IPS-20b (cell line): Measurements from ENCODE around the gene DIS3L2.

Experiments used
- H3K27ac ChIP-seq: one replicate; pipeline ENCODE4 v1.5.1; 2013; ENCODE audit warnings: low read length
- H3K27me3 ChIP-seq: 2 replicates; pipeline ENCODE4 v1.6.1; 2013; ENCODE audit warnings: mild to moderate bottlenecking, low read length, inconsistent platforms; ENCODE audit not compliant: insufficient read depth
- H3K36me3 ChIP-seq: 2 replicates; pipeline ENCODE4 v1.6.1; 2013; ENCODE audit warnings: low read depth, mild to moderate bottlenecking, inconsistent platforms, low read length, moderate library complexity; ENCODE audit not compliant: insufficient read depth
- H3K4me1 ChIP-seq: 2 replicates; pipeline ENCODE4 v1.6.1; 2013; ENCODE audit warnings: mild to moderate bottlenecking, control low read depth, inconsistent platforms, low read length, moderate library complexity; ENCODE audit not compliant: insufficient read depth
- H3K4me3 ChIP-seq: 2 replicates; pipeline ENCODE4 v1.5.1; 2013; ENCODE audit warnings: mild to moderate bottlenecking, low read length, inconsistent platforms
- H3K9ac ChIP-seq: 2 replicates; pipeline ENCODE4 v1.6.1; 2013; ENCODE audit warnings: low read depth, mild to moderate bottlenecking, inconsistent platforms, low read length, moderate library complexity
- H3K9me3 ChIP-seq: 2 replicates; pipeline ENCODE4 v1.6.1; 2013; ENCODE audit warnings: mild to moderate bottlenecking, low read depth, low read length, inconsistent platforms; ENCODE audit not compliant: insufficient read depth

DIS3L2 gene

DNA sequence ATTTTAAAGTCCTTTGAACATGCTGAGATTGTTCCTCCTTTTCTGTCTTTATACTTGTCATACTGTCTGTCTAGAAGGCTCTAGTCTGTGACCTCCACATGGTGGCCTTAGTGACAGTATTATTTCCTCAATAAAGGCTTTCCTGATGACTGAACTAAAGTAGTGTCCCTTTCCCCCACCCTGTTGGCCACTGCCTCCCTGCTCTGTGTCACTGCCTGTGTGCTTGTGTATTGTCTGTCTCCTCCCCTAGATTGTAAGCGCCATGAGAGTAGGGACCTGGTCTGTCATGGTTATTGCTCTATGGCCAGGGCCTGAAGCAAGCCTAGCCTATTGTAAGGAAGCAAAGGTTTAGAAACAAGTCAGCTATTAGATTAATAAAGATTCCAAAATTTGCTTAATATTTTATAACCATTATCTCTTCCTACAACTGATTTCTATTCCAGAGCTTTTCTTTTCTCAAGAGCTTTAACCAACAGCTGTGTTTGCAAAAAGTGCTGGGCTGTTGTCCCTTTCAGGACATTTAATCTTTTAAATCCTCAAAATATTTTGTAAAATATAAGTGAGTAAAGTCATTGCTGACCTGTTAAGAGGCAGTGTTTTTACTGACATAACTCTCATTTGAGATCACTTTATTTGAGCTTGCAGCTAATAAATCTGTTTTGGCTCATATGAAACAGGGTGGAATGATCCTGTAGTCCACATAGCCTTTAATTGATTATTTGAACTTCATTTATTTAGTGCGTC lies 35.5 kb downstream of the DIS3L2 start:
- H3K4me1 ChIP-seq: peaks cover 7% of the 10 kb centered on the region; the same call in 1 of the 2 replicates
- H3K9ac ChIP-seq: no peak overlapping the region
- no peaks in the 10 kb centered on the region for H3K36me3 ChIP-seq
- H3K4me3 ChIP-seq: no peak overlapping the region
- no peak overlapping the region for H3K27ac ChIP-seq
- no peaks in the 10 kb centered on the region for H3K27me3 ChIP-seq
- no peaks in the 10 kb centered on the region for H3K9me3 ChIP-seq

DNA sequence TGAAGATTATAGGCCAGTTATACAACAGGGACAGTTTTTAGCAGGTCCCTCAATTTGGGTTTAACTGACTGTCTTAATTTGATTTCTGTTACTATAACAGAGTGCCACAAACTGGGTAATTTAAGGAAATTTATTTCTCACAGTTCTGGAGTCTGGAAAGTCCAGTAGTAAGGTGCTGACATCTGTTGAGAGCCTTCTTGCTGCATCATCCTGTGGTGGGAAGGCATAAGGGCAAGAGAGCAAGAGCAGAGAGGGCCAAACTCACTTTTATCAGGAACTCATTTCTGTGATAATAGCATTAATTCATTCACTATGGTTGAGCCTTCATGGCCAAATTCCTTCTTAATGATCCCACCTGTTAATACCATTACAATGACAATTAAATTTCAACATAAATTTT lies 36.5 kb downstream of the DIS3L2 start:
- H3K27ac ChIP-seq: no peak overlapping the region
- H3K36me3 ChIP-seq: no peaks in the 10 kb centered on the region
- no peaks in the 10 kb centered on the region for H3K27me3 ChIP-seq
- H3K4me3 ChIP-seq: no peak overlapping the region
- no peak overlapping the region for H3K9ac ChIP-seq
- H3K4me1 ChIP-seq: peaks cover 7% of the 10 kb centered on the region; the same call in 1 of the 2 replicates
- H3K9me3 ChIP-seq: no peaks in the 10 kb centered on the region

- H3K36me3 ChIP-seq: no peaks in the 10 kb centered on the region
- H3K9ac ChIP-seq: no peak overlapping the region
- H3K27ac ChIP-seq: no peak overlapping the region
- peaks cover 7% of the 10 kb centered on the region; the same call in 1 of the 2 replicates for H3K4me1 ChIP-seq
- H3K4me3 ChIP-seq: no peak overlapping the region
- no peaks in the 10 kb centered on the region for H3K27me3 ChIP-seq
- H3K9me3 ChIP-seq: no peaks in the 10 kb centered on the region
These were observed 38.9 kb downstream of the DIS3L2 start for GRCh38 chr2:232000439-232000838.

DNA sequence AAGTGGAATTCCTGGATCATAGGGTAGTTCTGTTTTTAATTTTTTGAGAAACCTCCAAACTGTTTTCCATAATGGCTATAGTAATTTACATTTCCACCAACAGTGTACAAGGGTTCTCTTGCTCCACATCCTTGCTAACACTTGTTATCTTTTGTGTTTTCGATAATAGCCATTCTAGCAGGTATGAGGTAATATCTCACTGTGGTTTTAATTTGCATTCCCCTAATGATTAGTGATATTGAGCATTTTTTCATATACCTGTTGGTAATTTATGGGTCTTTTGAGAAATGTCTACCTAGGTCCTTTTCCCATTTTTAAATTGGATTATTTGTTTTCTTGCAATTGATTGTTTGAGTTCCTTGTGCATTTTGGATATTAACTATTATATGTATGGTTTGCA lies 39.6 kb downstream of the DIS3L2 start:
- no peak overlapping the region for H3K4me3 ChIP-seq
- no peak overlapping the region for H3K27ac ChIP-seq
- H3K9ac ChIP-seq: no peak overlapping the region
- H3K4me1 ChIP-seq: peaks cover 7% of the 10 kb centered on the region; the same call in 1 of the 2 replicates
- no peaks in the 10 kb centered on the region for H3K9me3 ChIP-seq
- H3K36me3 ChIP-seq: no peaks in the 10 kb centered on the region
- H3K27me3 ChIP-seq: no peaks in the 10 kb centered on the region

- Histone ChIP-seq H3K27ac (no peak overlapping the region), H3K4me3 (no peak overlapping the region), H3K27me3 (no peaks in the 10 kb centered on the region), H3K36me3 (no peaks in the 10 kb centered on the region), H3K9me3 (no peaks in the 10 kb centered on the region), H3K9ac (no peak overlapping the region), H3K4me1 (peaks cover 15% of the 10 kb centered on the region; the same call in 1 of the 2 replicates)
These were observed 44.7 kb downstream of the DIS3L2 start for GRCh38 chr2:232006253-232006652.

DNA sequence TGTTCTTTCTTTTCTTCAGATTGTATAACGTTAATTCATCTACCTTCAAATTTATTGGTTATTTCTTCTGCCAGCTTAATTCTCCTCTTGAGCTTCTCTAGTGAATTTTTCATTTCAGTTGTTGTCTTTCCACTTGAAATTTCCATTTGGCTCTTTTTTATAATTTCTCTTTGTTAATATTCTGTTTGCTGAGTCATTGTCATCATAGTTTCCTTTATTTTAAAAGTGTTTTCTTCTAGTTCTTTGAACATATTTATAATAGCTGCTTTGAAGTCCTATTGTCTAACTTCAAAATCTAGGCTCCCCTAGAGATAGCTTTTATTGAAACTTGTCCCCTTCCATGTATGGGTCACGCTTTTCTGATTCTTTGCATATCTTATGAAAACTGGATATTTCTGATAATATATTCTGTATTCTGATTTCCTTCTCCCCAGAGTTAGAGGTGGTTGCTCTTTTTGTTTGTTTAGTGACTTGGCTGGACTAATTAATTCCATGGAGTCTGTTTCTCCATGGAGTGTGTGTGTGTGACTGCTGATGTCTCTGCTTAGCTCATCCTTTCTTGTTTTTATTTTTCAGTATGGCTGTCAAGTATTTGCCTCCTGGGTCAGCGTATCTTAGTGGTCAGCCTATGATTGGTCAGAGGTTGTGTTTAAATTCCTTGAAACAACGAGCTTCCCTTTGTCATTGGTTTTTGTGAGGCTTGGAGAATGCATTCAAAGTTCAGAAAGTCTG lies 47.6 kb downstream of the DIS3L2 start:
- Histone ChIP-seq H3K27ac (no peak overlapping the region), H3K4me3 (no peak overlapping the region), H3K36me3 (no peaks in the 10 kb centered on the region)

GRCh38 chr2:232009639-232010274 lies 48.2 kb downstream of the DIS3L2 start:
- H3K9me3 ChIP-seq: no peaks in the 10 kb centered on the region
- H3K4me1 ChIP-seq: peaks cover 15% of the 10 kb centered on the region; the same call in 1 of the 2 replicates
- H3K36me3 ChIP-seq: no peaks in the 10 kb centered on the region
- no peak overlapping the region for H3K27ac ChIP-seq
- no peaks in the 10 kb centered on the region for H3K27me3 ChIP-seq
- H3K9ac ChIP-seq: no peak overlapping the region
- no peak overlapping the region for H3K4me3 ChIP-seq

More for the DNA sequence above, 47.6 kb downstream of the DIS3L2 start:
- Histone ChIP-seq H3K4me1 (peaks cover 15% of the 10 kb centered on the region; the same call in 1 of the 2 replicates), H3K9ac (no peak overlapping the region), H3K9me3 (no peaks in the 10 kb centered on the region), H3K27me3 (no peaks in the 10 kb centered on the region)

- Histone ChIP-seq H3K27me3 (no peaks in the 10 kb centered on the region), H3K9me3 (no peaks in the 10 kb centered on the region), H3K4me1 (peaks cover 9% of the 10 kb centered on the region; the same call in 1 of the 2 replicates), H3K9ac (no peak overlapping the region), H3K36me3 (peaks cover 4% of the 10 kb centered on the region; the same call in 1 of the 2 replicates), H3K27ac (no peak overlapping the region), H3K4me3 (no peak overlapping the region)
These were observed 52.3 kb downstream of the DIS3L2 start for GRCh38 chr2:232013701-232014353.

DNA sequence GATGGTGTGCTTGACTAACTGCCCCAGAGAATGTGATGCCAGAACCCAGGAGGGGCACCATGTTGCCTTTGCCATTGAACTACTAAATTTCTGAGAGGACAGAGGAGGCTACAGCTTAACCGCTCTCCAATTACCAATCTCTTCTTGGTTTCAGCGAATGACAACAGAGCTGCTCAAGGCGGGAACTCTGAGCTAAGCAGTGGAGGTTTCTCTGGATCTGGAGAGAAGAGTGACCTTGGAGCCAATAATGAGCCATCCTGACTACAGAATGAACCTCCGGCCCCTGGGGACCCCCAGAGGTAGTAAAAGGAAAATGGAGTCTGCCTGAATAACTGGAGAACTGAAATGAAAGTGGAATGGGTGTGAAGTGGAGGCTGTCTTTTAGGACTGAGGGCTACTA lies 53.2 kb downstream of the DIS3L2 start:
- H3K27ac ChIP-seq: no peak overlapping the region
- no peaks in the 10 kb centered on the region for H3K27me3 ChIP-seq
- H3K4me1 ChIP-seq: peaks cover 3% of the 10 kb centered on the region; the same call in 1 of the 2 replicates
- H3K9ac ChIP-seq: no peak overlapping the region
- H3K4me3 ChIP-seq: no peak overlapping the region
- peaks cover 4% of the 10 kb centered on the region; the same call in 1 of the 2 replicates for H3K36me3 ChIP-seq
- H3K9me3 ChIP-seq: no peaks in the 10 kb centered on the region

- no peaks in the 10 kb centered on the region for H3K27me3 ChIP-seq
- no peak overlapping the region for H3K4me3 ChIP-seq
- no peak overlapping the region for H3K9ac ChIP-seq
- H3K9me3 ChIP-seq: no peaks in the 10 kb centered on the region
- no peak overlapping the region for H3K27ac ChIP-seq
- H3K4me1 ChIP-seq: no peaks in the 10 kb centered on the region
- H3K36me3 ChIP-seq: peaks cover 4% of the 10 kb centered on the region; the same call in 1 of the 2 replicates
These were observed 56.7 kb downstream of the DIS3L2 start for GRCh38 chr2:232018181-232018580.

DNA sequence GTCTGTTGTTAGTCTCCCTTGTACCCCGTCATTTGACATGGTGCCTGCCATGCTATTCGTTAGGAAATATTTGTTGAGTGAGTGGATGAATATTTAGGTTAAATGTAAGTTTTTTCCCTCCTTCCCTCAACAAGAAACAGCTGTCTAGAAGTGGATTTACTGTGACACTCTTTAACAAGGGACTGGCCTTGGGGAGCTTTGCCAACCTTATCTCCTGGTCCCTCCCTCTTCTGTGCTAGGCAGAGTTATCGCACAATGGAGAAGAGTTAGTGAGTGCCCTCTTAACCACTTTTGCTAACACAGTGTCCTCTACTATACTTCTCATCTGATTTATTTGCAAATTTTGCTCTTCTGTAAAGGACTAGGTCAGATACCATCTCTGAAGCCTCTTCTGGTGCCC lies 61.2 kb downstream of the DIS3L2 start:
- H3K9ac ChIP-seq: no peak overlapping the region
- no peaks in the 10 kb centered on the region for H3K4me1 ChIP-seq
- no peak overlapping the region for H3K27ac ChIP-seq
- H3K4me3 ChIP-seq: no peak overlapping the region
- H3K9me3 ChIP-seq: no peaks in the 10 kb centered on the region
- H3K36me3 ChIP-seq: peaks cover 15% of the 10 kb centered on the region
- H3K27me3 ChIP-seq: no peaks in the 10 kb centered on the region
